MG63 (cell line): ENCODE results near the gene MEN1. TPM values are rescaled to one million over a fixed set of nuclear protein-coding genes. Genes with fewer than 3 reads are reported as not detected.
"Not testable (repeated sequence)": the region's sequence is repeated elsewhere in the genome, so short reads cannot be mapped to it uniquely, and the experiment has no call there.

Experiments
- DNase-seq: peaks from one replicate; pipeline ENCODE4 v3.0.0-alpha.2; 2020
- H3K27me3 ChIP-seq: fragments of 250-450 bp; sonication (Bioruptor Pico); 2 replicates; pipeline ENCODE4 v1.5.1; 2020; ENCODE audit warnings: mild to moderate bottlenecking, moderate library complexity
- H3K36me3 ChIP-seq: fragments of 250-450 bp; sonication (Bioruptor Pico); 2 replicates; pipeline ENCODE4 v1.5.1; 2020; ENCODE audit warnings: mild to moderate bottlenecking, moderate library complexity
- H3K4me3 ChIP-seq: fragments of 250-450 bp; sonication (Bioruptor Pico); 2 replicates; pipeline ENCODE4 v1.5.1; 2020; ENCODE audit warnings: mild to moderate bottlenecking, moderate library complexity
- H3K9me3 ChIP-seq: fragments of 250-450 bp; sonication (Bioruptor Pico); 2 replicates; pipeline ENCODE4 v1.5.1; 2020; ENCODE audit warnings: mild to moderate bottlenecking, moderate library complexity
- total RNA-seq: library from RNA; depleted of rRNA; stranded (reverse); fragments of >200 nt; shearing (Covaris generic); gene quantifications from 2 replicates; pipeline ENCODE4 v1.2.3, GENCODE V29; 2014; ENCODE audit warnings: low replicate concordance

The MEN1 gene
- total RNA-seq, 1 experiment from 2014 or later: 13.3 TPM

GRCh38 chr11:64848826-64849597, 38.7 kb upstream of the MEN1 start:
- DNase-seq: no peak
- Histone ChIP-seq H3K9me3 (no peaks in the 10 kb centered on the region), H3K27me3 (no peaks in the 10 kb centered on the region), H3K4me3 (no peak overlapping the region), H3K36me3 (peaks cover 18% of the 10 kb centered on the region)

- no peak overlapping the region for H3K4me3 ChIP-seq
- H3K27me3 ChIP-seq: no peaks in the 10 kb centered on the region
- no peaks in the 10 kb centered on the region for H3K9me3 ChIP-seq
- no peak for DNase-seq
- peaks cover 12% of the 10 kb centered on the region for H3K36me3 ChIP-seq
Measured at GRCh38 chr11:64848214-64848825, 38.0 kb upstream of the MEN1 start.

DNA sequence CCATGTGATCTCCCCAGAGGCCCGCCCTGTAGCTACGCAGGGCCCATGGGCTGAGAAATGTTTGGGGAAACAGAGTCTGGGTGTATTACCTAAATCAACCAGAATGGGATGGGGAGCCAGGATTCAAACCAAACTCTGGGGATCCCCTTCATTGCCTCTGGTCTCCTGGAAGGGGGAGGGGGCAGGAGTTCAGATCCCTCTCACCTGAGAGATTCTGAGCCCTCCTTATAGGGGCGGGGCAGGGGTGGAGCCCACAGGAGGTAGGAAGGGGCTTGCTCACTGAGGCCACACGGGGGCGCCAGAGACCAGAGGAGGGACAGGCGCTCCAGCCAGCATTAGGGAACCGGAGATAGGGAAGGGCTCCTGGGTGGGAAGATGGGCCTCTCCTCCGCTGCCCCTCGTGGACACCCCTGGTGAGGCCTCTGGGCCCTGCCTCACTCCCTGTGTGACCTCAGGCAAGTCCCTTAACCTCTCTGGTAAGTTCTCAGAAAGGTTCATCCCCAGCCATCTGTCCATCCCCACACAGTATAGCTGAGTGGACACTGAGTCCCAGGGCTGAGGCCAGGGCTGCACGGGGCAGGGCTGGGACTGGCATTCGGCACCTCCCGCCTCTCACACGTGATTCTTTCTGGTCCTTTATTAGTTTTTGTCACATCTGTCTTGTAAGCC, 36.8 kb upstream of the MEN1 start:
- no peaks in the 10 kb centered on the region for H3K9me3 ChIP-seq
- peaks cover 3% of the 10 kb centered on the region for H3K36me3 ChIP-seq
- H3K4me3 ChIP-seq: no peak overlapping the region
- peak; percentile 85 for DNase-seq
- H3K27me3 ChIP-seq: no peaks in the 10 kb centered on the region

DNA sequence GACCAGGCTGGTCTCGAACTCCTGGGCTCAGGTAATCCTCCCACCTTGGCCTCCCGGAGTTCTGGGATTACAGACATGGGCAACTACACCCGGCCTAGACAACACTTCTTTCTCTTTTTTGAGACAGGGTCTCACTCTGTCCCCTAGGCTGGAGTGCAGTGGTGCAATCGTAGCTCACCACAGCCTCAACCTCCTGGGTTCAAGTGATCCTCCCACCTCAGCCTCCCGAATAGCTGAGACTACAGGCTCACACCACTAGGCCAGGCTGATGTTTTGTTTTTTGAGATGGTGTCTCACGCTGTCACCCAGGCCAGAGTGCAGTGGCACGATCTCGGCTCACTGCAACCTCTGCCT, 35.4 kb upstream of the MEN1 start:
- H3K9me3 ChIP-seq, H3K4me3 ChIP-seq, H3K36me3 ChIP-seq, DNase-seq, H3K27me3 ChIP-seq: not testable (repeated sequence)

DNA sequence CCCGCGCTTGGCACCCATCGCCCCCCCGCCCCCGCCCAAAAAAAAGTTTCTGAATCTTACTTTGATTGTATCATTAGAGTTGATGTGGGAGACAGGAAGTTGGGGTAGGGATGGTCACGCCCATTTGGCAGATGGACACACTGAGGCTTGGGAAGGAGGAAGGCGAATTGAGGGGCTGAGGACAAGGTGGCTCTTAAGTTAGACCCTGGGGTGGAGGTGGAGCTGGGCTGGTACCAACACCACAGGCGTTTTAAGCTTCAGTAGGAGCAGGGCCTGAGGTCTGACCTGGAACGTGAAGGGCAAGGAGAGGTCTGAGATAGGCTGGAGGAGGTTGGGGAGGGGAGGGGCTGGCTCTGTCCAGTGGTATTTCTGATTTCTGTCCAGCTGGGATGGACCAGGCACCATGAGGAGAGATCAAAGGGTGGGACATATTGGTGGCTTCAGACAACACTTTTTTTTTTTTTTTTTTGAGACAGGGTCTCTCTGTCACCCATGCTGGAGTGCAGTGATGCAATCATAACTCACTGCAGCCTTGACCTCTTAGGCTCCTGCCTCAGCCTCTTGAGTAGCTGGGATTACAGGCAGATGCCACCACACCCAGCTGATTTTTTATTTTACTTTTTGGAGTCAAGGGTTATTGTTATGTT, 34.9 kb upstream of the MEN1 start:
- no peaks in the 10 kb centered on the region for H3K27me3 ChIP-seq
- H3K4me3 ChIP-seq: peak overlapping the region; percentile 15; the same call in 1 of the 2 replicates
- no peaks in the 10 kb centered on the region for H3K9me3 ChIP-seq
- no peaks in the 10 kb centered on the region; the same call in 1 of the 2 replicates for H3K36me3 ChIP-seq
- no peak for DNase-seq

GRCh38 chr11:64844330-64845128, 34.2 kb upstream of the MEN1 start, which contains the start of gene CDC42BPG:
Gene CDC42BPG, minus strand, starts transcription at chr11:64844653. Its CDS starts 84 bp downstream, at chr11:64844569.
- H3K4me3 ChIP-seq: peak within 1 kb of the TSS; percentile 15; the same call in 1 of the 2 replicates
- no peaks in the 10 kb centered on the region for H3K27me3 ChIP-seq
- H3K36me3 ChIP-seq: no peaks in the 10 kb centered on the region
- H3K9me3 ChIP-seq: no peaks in the 10 kb centered on the region
- peak; percentile 76 for DNase-seq

GRCh38 chr11:64843686-64844329, 33.5 kb upstream of the MEN1 start:
- Histone ChIP-seq H3K27me3 (no peaks in the 10 kb centered on the region), H3K4me3 (no peak overlapping the region; the same call in 1 of the 2 replicates), H3K9me3 (no peaks in the 10 kb centered on the region), H3K36me3 (no peaks in the 10 kb centered on the region)
- DNase-seq: no peak

GRCh38 chr11:64842851-64843685, 32.7 kb upstream of the MEN1 start:
- Histone ChIP-seq H3K27me3 (no peaks in the 10 kb centered on the region), H3K36me3 (no peaks in the 10 kb centered on the region), H3K9me3 (no peaks in the 10 kb centered on the region), H3K4me3 (no peak overlapping the region)
- peak; percentile 56 for DNase-seq

DNA sequence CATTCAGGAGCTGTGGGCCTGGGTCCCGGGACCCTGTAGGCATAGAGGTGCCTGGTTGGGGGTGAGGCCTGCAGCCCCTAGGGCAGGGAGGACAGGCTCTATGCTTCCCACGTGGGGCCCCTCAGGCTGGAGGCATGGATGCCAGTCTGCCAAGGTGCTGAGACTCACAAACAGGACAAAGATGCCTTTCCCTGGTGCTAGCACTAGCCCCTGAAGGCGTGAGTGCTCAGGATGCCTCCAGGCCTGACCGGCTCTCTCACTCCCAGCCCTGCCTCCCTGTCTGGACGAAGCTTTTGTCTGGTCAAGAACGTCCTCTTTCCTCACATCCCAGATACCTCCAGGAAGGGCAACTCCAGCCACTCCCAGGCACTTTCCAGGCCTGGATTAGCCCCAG, 32.0 kb upstream of the MEN1 start:
- Histone ChIP-seq H3K9me3 (no peaks in the 10 kb centered on the region), H3K36me3 (no peaks in the 10 kb centered on the region), H3K4me3 (no peak overlapping the region), H3K27me3 (no peaks in the 10 kb centered on the region)
- DNase-seq: no peak

- Histone ChIP-seq H3K4me3 (no peak overlapping the region), H3K9me3 (no peaks in the 10 kb centered on the region), H3K27me3 (no peaks in the 10 kb centered on the region), H3K36me3 (no peaks in the 10 kb centered on the region)
- no peak for DNase-seq
Measured at GRCh38 chr11:64841592-64842365, 31.4 kb upstream of the MEN1 start.

DNA sequence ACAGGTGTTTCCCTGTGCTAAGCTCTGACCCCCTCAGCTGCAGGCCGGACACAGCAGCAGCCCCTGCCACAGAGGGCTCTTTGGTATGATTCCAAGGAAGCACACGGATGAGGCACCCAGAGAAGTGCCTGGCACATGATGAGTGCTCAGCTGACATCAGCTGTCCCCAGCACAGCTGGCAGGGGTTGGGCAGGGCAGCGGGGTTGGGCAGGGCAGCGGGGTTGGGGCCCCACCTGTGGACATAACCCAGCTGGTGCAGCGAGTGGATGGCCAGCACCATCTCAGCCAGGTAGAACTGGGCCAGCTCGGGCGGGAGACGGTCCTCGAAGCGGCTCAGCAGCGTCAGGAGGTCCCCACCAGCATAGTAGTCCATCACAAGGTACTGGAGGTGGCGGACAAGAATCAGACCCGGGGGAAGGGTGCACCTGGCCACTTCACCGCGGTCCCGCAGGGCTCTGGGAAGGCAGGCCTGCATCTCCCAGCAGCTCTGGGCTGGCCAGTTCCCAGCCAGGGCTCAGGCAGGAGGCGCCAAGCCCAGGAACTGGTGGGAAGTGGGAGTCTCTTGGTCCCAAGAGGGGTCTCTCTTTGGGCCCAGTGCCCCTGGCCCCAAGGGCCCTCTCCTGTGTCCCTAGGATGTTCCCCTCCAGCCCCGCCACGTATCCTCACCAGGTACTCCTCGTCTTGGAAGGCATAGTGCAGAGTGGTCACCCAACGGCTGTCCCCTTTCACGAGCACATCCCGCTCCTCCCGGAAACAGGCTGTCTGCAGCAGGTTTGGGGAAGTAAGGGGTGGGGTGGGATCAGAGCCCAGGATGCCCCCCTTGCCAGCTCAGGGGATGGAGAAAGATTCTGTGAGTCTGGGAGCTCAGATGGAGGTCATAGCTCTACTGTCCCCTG, 29.8 kb upstream of the MEN1 start:
- DNase-seq: no peak
- Histone ChIP-seq H3K4me3 (no peak overlapping the region), H3K36me3 (no peaks in the 10 kb centered on the region), H3K9me3 (no peaks in the 10 kb centered on the region), H3K27me3 (no peaks in the 10 kb centered on the region)

DNA sequence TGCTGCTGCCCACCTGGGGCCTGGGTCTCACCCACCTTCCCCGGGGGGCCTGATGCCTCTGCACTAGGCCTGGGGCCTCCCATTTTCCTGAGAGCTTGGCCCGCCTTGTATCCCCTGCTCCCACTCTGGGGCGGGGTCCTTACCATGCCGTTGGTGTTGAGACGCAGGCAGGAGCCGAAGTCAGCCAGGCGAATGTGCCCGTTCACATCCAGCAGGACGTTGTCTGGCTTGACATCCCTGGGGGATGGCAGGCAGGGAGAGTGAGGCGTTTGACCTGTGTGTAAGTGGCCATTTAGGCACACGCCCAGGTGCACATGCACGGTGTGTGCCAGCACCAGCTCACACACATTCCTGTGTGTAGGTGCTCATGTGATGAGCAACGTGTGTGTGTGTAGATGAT, 29.0 kb upstream of the MEN1 start:
- Histone ChIP-seq H3K27me3 (no peaks in the 10 kb centered on the region), H3K36me3 (no peaks in the 10 kb centered on the region), H3K4me3 (no peak overlapping the region), H3K9me3 (no peaks in the 10 kb centered on the region)
- DNase-seq: no peak

GRCh38 chr11:64838600-64839334, 28.4 kb upstream of the MEN1 start:
- Histone ChIP-seq H3K9me3 (no peaks in the 10 kb centered on the region), H3K36me3 (no peaks in the 10 kb centered on the region), H3K4me3 (no peak overlapping the region), H3K27me3 (no peaks in the 10 kb centered on the region)
- no peak for DNase-seq
